HFF-Myc (cell line): ENCODE measurements around the gene POLR3F.

Source experiments
- DNase-seq: peaks from one replicate; pipeline ENCODE4 v3.0.0-alpha.2; 2011; ENCODE audit warnings: low read depth; ENCODE audit errors: extremely low read depth
- H3K4me3 ChIP-seq: replicated peaks from 2 replicates; pipeline ENCODE4 v1.5.1; 2011; ENCODE audit warnings: low read depth, mild to moderate bottlenecking, control low read depth, low read length
- CTCF ChIP-seq: IDR thresholded peaks from 2 replicates; pipeline ENCODE4 v1.5.1; 2012; ENCODE audit warnings: mild to moderate bottlenecking, low read depth, low read length, control low read depth; ENCODE audit errors: missing control alignments

The POLR3F gene

GRCh38 chr20:18466894-18467730, at the start of gene POLR3F, which contains the start of gene DZANK1:
TSS of gene POLR3F (plus strand) at chr20:18467390. CDS start at chr20:18467507, 117 bp downstream.
TSS of gene DZANK1 (minus strand) at chr20:18467030. CDS start at chr20:18465358, 1,672 bp downstream.
- TF ChIP-seq CTCF = no peak
- H3K4me3 ChIP-seq = peak within 1 kb of the TSS; percentile 68

GRCh38 chr20:18421608-18422007, 45.6 kb upstream of the POLR3F start:
- H3K4me3 ChIP-seq = no peak overlapping the region
- no peak for DNase-seq

More at GRCh38 chr20:18466894-18467730, at the start of gene POLR3F, which contains the start of gene DZANK1:
- peak; percentile 86 for DNase-seq

GRCh38 chr20:18427214-18427613, 40.0 kb upstream of the POLR3F start:
- H3K4me3 ChIP-seq = no peak overlapping the region
- no peak for DNase-seq
- no peak for TF ChIP-seq CTCF

More at GRCh38 chr20:18421608-18422007, 45.6 kb upstream of the POLR3F start:
- no peak for TF ChIP-seq CTCF

- peak; percentile 3 for DNase-seq
- no peak overlapping the region for H3K4me3 ChIP-seq
- TF ChIP-seq CTCF = no peak
Observed at GRCh38 chr20:18428490-18429173, 38.6 kb upstream of the POLR3F start.

- TF ChIP-seq CTCF = no peak
- no peak overlapping the region for H3K4me3 ChIP-seq
- no peak for DNase-seq
Observed at GRCh38 chr20:18430172-18430826, 36.9 kb upstream of the POLR3F start.

- no peak overlapping the region for H3K4me3 ChIP-seq
- DNase-seq = no peak
- TF ChIP-seq CTCF = no peak
Observed at GRCh38 chr20:18431206-18431605, 36.0 kb upstream of the POLR3F start.
